ENCODE measurements around the gene KNDC1. TPM values are rescaled to one million over a fixed set of nuclear protein-coding genes. Genes with fewer than 3 reads are reported as not detected.

The KNDC1 gene
- total and polyA plus RNA-seq, 10 of the 15 experiments (the other 5 are each of a cell fraction or from before 2014, with no cell fraction given): 0.03 to 0.11 (median 0.05) TPM; not detected in 7

DNA sequence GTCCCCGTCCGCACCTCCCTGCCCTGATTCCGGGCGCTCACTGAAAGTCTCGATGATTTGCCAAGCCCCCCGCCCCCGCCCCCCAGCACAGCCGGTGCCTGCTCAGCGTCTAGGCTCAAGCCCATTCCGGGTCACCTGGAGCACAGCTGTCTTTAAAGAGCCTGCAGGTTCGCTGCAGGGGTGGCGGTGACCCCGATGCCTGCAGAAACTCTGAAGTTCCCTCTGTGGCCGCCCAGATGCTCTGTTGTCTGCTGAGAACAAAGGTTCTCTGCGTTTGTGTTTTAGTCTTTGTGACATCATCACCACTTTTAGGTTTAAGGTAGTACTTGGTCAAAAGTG is 78.4 kb downstream of the KNDC1 start:
- SMC1A ChIA-PET (ENCODE audit: uncharacterized antibody, unreplicated experiment): no interaction called here
- Histone ChIP-seq H3K9ac (ENCODE audit: control insufficient read depth, insufficient read depth, low read length) (no peak overlapping the region), H3K27me3 (replicated peaks in 1 of 2; ENCODE audit: control insufficient read depth in 2 of 2, insufficient read depth in 2 of 2, low read length in 1 of 2) (peaks cover 0 to 1% of the 10 kb centered on the region in 2 experiments; a peak in 3 of 4 replicates), H4K20me1 (ENCODE audit: control insufficient read depth, insufficient read depth) (no peaks in the 10 kb centered on the region), H3K27ac (ENCODE audit: control insufficient read depth, insufficient read depth) (no peak overlapping the region), H3K4me2 (ENCODE audit: control insufficient read depth, insufficient read depth) (no peak overlapping the region), H3K79me2 (ENCODE audit: control insufficient read depth, insufficient read depth, low read length) (no peaks in the 10 kb centered on the region), H3K36me3 (ENCODE audit: control insufficient read depth in 2 of 2, insufficient read depth in 2 of 2, low read length in 1 of 2) (no peaks in the 10 kb centered on the region), H3K4me1 (ENCODE audit: control insufficient read depth, insufficient read depth, low read length) (peaks cover 15% of the 10 kb centered on the region), H3K9me3 (replicated peaks; ENCODE audit: control insufficient read depth, insufficient read depth, low read length) (no peaks in the 10 kb centered on the region), H2AFZ (ENCODE audit: control insufficient read depth, low read depth, low read length) (no peak overlapping the region), H3K4me3 (no peak overlapping the region)
- 54% methylated on average over 13 of the region's 15 CpGs for WGBS (ENCODE audit: insufficient coverage, insufficient replicate concordance, low lambda C conversion rate, missing lambda C conversion rate)
- TF ChIP-seq GABPA (IDR thresholded peaks at IDR 0.05; ENCODE audit: low read depth) (no peak), TBL1XR1 (IDR thresholded peaks at IDR 0.05; ENCODE audit: low read depth, low read length) (no peak), SMARCA5 (IDR thresholded peaks at IDR 0.05) (no peak), CHD2 (IDR thresholded peaks at IDR 0.05; ENCODE audit: borderline replicate concordance, low read depth, low read length) (no peak), JUND (IDR thresholded peaks at IDR 0.05; ENCODE audit: low read depth, low read length) (no peak), CHD1 (IDR thresholded peaks at IDR 0.05; ENCODE audit: low read depth, low read length) (no peak), PAX5 (IDR thresholded peaks at IDR 0.05; ENCODE audit: borderline replicate concordance, low read depth, low read length) (no peak), MYB (IDR thresholded peaks at IDR 0.05; ENCODE audit: borderline replicate concordance, low read depth, low read length) (no peak), ZNF217 (IDR thresholded peaks at IDR 0.05) (no peak), NRF1 (conservative IDR thresholded peaks at IDR 0.05; ENCODE audit: low read depth, low read length) (no peak)
- TF ChIP-seq, protein P1, sequence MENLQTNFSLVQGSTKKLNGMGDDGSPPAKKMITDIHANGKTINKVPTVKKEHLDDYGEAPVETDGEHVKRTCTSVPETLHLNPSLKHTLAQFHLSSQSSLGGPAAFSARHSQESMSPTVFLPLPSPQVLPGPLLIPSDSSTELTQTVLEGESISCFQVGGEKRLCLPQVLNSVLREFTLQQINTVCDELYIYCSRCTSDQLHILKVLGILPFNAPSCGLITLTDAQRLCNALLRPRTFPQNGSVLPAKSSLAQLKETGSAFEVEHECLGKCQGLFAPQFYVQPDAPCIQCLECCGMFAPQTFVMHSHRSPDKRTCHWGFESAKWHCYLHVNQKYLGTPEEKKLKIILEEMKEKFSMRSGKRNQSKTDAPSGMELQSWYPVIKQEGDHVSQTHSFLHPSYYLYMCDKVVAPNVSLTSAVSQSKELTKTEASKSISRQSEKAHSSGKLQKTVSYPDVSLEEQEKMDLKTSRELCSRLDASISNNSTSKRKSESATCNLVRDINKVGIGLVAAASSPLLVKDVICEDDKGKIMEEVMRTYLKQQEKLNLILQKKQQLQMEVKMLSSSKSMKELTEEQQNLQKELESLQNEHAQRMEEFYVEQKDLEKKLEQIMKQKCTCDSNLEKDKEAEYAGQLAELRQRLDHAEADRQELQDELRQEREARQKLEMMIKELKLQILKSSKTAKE (IDR thresholded peaks at IDR 0.05; ENCODE audit: low read depth, poor library complexity, severe bottlenecking): no peak
- FAIRE-seq (no peak), ATAC-seq (no peak), DNase-seq (ENCODE audit: low read depth, low spot score) (no peak)
- no TSS peak for BruUV-seq (replicated peaks)
- POLR2A ChIA-PET: no interaction called here
- RAD21 ChIA-PET (ENCODE audit: unreplicated experiment): no interaction called here
- intact Hi-C loops (cut with micrococcal nuclease; ENCODE audit: unreplicated experiment) (no loop called here), in situ Hi-C loops (cut with MboI) (no loop called here)
- CTCF ChIA-PET: no interaction called here
